ENCODE data around the gene DNAJB8.

GRCh38 chr3:128424508-128425069, 42.1 kb downstream of the DNAJB8 start:
- TF ChIP-seq, protein P1, sequence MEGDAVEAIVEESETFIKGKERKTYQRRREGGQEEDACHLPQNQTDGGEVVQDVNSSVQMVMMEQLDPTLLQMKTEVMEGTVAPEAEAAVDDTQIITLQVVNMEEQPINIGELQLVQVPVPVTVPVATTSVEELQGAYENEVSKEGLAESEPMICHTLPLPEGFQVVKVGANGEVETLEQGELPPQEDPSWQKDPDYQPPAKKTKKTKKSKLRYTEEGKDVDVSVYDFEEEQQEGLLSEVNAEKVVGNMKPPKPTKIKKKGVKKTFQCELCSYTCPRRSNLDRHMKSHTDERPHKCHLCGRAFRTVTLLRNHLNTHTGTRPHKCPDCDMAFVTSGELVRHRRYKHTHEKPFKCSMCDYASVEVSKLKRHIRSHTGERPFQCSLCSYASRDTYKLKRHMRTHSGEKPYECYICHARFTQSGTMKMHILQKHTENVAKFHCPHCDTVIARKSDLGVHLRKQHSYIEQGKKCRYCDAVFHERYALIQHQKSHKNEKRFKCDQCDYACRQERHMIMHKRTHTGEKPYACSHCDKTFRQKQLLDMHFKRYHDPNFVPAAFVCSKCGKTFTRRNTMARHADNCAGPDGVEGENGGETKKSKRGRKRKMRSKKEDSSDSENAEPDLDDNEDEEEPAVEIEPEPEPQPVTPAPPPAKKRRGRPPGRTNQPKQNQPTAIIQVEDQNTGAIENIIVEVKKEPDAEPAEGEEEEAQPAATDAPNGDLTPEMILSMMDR (conservative IDR thresholded peaks at IDR 0.05 in 1 of 2, IDR thresholded peaks at IDR 0.05 in 1 of 2; ENCODE audit: low read depth in 1 of 2, low read length in 2 of 2), result no peak
- TF ChIP-seq EZH2 (IDR thresholded peaks at IDR 0.05; ENCODE audit: low read length, missing control alignments), result no peak

All from fibroblast of lung (primary cell).